Nucleus accumbens (tissue), 56 donors: ENCODE data around the gene DNAI1.
A peak's percentile ranks its signal among the peaks of the same experiment; 100 is the strongest.

Experiments used
- DNase-seq, 56 donors: peaks; one replicate each; lab custom pipeline; 2025; lab: John Stamatoyannopoulos, UW

DNAI1 gene

DNA sequence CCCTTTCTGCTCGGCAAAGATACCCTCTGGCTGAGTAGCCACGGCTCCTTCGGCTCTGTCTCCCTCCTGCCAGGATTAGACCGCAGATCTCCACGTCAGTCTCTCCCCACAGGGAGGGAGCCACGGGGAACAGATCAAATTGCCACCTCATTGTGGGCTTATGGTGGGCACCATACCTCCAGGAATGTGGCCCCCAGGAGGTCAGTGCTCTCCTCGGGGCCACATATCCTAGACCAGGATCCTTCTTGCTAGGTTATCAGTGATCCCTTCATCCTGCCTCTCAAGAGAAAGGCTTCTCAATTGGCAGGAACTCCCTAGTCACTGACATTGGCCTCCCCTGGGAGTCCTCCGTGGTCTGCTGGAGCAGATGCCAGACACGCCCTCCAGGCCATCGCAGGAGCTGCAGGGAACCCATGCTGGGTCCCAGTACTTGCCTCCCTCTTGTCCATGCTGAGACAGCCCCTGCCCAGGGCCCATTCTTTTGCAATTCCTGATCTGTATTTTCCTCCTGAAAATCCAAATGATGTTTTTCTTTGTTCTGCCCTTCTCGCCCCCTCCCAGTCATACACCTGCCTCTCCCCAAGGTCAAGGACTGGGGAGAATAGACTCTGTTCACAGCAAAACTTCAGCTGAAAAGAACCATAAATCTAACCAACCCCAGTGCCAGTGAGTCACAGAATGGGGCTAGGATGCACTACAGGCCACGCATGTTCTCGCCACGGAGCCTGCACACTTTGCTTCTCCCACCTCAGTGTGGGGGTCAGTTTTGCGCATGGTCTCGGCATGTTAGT lies 95.8 kb downstream of the DNAI1 start:
- no peak for DNase-seq

DNA sequence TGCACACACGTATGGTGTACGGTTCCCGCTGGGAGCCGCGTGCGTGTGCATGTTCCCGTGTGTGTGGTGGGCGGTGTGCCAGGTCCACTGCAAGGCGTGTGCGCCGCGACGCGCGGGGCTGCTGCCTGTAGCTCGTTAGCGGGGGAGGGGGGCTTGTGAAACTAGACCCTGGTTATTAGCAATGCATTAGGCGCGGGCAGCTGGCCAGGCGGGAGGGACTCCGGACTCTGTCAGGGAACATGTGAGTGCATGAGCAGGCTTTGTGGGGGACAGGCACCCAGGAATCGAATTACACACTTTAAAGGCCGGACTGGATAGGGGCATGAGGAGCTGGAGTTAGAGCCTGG lies 96.4 kb downstream of the DNAI1 start:
- DNase-seq, result no peak

- DNase-seq, result no peak
Measured at GRCh38 chr9:34555500-34555899, 96.9 kb downstream of the DNAI1 start.

DNA sequence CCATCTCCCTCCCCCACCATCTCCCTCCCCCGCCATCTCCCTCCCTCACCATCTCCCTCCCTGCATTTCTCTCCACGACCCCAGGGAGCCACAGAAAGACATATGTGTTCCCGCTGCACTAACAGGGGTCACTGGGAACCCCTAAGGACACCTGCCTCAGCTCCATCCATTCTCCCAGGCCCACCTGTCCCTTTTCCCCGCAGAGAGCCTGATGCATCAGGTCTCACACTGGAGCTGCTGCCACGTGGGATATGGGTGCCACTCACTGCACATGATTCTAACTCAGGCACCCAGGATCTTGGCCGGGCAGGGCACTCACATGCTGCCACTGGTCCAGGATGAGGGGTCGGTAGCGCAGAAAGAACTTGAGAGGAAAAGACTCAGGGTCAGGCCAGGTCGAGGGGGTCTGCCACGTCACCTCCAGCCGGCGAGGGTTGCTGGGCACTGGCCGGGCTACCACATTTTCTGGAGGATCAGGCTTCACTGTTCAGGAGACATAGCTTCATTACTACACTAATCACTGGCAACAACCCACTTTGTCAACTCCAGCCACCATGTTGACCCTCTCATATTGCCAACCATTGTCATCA lies 97.4 kb downstream of the DNAI1 start:
- no peak for DNase-seq

- DNase-seq, result no peak
Measured at GRCh38 chr9:34556949-34557348, 98.3 kb downstream of the DNAI1 start.

- DNase-seq, result no peak
Measured at GRCh38 chr9:34557426-34558321, 99.1 kb downstream of the DNAI1 start.

- DNase-seq, result no peak
Measured at GRCh38 chr9:34558364-34558763, 99.8 kb downstream of the DNAI1 start.

- no peak for DNase-seq
Measured at GRCh38 chr9:34558919-34559623, 100.5 kb downstream of the DNAI1 start.

DNA sequence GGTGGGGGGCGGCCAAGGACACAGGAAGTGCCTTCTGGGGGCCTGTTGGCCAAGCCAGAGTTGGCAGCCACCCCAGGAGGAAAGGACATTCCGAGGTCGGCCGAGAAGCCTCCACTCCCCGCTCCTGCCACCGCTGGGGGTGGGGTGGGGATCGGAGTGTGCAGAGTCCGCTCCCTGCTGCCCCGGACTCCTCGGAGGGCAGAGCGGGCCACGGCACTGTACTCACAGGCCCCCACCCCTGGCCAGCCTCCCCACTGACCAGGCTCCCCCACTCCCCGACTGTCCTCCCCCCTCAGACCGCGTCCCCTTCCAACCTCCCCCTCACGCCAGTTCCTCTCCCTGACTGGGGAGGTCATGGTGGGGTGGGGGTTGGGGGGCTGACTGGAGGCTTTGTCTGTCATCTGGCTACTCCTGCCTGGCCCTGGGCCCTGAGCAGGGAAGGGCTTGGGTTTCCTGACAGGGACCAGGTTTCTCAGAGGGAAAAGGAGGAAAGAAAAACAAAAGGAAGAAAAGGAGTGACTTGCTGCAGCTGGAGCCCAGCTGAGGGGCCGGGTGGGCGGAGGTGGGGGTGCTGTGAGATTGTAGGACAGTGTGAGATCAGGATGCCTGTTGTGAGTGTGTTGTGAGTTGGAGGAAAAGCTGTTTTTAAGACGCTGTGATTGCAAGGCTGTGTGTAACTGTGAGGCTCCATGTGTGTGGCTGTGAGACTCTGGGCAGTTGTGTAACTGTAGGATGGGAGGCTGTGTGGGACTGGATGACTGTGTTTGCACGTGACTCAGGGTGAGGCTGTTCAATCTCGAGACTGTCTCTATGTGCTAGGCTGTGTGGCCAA lies 101.2 kb downstream of the DNAI1 start:
- DNase-seq, result peak in 23 of 56 donors; percentile 11 to 63 (median 37)

GRCh38 chr9:34560599-34561214 lies 102.1 kb downstream of the DNAI1 start:
- DNase-seq, result no peak

DNA sequence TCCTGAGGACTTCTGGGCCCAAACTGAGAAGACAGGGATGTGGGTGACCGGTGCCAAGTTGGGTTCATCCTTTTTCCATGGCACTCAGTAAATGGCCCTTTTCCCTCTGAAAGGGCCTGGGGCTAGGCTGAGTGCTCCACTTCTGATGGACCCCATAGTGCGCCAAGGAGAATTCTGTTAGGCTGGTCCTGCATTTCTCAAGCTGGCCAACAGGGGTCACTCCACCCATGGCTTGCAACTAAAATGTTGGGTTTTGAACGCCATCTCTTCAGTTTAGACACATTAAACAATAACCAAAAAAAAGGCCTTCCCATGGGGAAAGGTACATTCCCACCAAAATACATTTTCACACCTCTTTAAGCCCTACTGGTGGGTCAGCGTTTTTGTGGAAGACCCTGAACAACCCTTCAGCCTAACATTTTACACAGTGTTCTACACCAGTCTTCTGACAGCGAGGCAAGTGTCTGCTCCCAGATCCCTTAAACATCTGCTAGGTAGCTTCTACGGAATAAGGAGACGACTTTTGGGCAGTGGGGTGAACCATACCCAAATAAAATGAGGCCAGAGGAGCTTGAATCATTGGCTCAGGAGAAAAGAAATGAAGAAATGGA lies 103.6 kb downstream of the DNAI1 start:
- no peak for DNase-seq

DNA sequence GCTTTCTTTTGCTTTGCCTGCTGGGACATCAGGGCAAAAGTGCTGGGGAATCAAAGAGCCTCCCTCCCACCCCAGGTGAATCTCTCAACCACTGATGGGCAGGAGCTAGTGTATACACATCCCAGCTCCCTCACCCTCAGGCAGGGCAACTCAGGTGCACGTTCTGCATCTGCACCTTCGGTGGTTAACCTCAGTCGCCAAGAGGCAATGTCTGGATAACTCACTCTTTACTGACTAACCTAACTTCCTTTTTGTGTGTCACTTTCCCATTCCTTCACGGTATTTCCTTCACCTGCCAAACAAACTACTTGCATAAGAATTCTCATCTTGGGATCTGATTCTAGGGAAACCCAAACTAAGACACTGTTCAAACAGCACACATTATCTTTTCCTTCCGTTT lies 104.7 kb downstream of the DNAI1 start:
- no peak for DNase-seq

DNA sequence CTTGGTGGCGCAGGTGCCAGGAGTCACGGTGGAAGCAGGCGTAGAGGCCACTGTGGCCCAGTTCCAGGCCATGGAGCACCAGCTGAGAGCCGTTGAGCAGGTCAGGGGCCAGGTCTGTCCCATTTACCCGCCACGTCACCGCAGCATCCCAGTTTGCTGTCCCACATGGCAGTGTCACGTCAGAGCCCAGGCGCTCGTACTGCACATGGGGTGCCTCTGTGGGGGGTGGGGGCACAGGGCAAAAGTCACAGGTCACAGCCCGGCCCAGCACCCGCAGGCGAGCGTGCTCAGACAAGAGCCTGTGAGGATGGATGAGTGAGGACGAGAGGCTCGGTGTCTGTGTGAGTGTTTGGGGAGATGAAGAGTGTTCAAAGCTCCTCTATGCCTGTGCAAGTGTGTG lies 106.0 kb downstream of the DNAI1 start:
- no peak for DNase-seq

- no peak for DNase-seq
Measured at GRCh38 chr9:34565856-34566255, 107.3 kb downstream of the DNAI1 start.

GRCh38 chr9:34566322-34566721 lies 107.7 kb downstream of the DNAI1 start:
- no peak for DNase-seq

GRCh38 chr9:34566972-34567371 lies 108.4 kb downstream of the DNAI1 start:
- DNase-seq, result no peak

GRCh38 chr9:34568133-34568532 lies 109.5 kb downstream of the DNAI1 start:
- no peak for DNase-seq

- DNase-seq, result no peak
Measured at GRCh38 chr9:34568774-34569173, 110.2 kb downstream of the DNAI1 start.

- DNase-seq, result no peak
Measured at GRCh38 chr9:34570376-34570775, 111.8 kb downstream of the DNAI1 start.
